Lower lobe of right lung (tissue), 2 donors: ENCODE results near the gene POMZP3. TPM values are rescaled to one million over a fixed set of nuclear protein-coding genes. Genes with fewer than 3 reads are reported as not detected.
"Not testable (repeated sequence)": the region's sequence is repeated elsewhere in the genome, so short reads cannot be mapped to it uniquely, and the experiment has no call there.

Source experiments
- ATAC-seq, 2 donors: fragments of 200-7000 bp; cut with Tn5 transposase; one replicate each; pipeline ENCODE4 v1.9.1; 2020 to 2022; ENCODE audit warnings: mild to moderate bottlenecking in 2 of 2, moderate library complexity in 2 of 2
- DNase-seq: peaks from one replicate; pipeline ENCODE4 v3.0.0-alpha.2; 2020
- H3K27ac ChIP-seq: fragments of 200-600 bp; one replicate; pipeline ENCODE4 v1.8.0; 2022
- H3K27me3 ChIP-seq: fragments of 200-600 bp; one replicate; pipeline ENCODE4 v1.8.0; 2022; ENCODE audit warnings: low read depth
- H3K36me3 ChIP-seq: fragments of 200-600 bp; one replicate; pipeline ENCODE4 v1.8.0; 2022; ENCODE audit warnings: mild to moderate bottlenecking
- H3K4me1 ChIP-seq: fragments of 200-600 bp; one replicate; pipeline ENCODE4 v1.8.0; 2022
- H3K4me3 ChIP-seq: fragments of 200-600 bp; one replicate; pipeline ENCODE4 v1.8.0; 2022; ENCODE audit warnings: mild to moderate bottlenecking
- H3K9me3 ChIP-seq: fragments of 200-600 bp; one replicate; pipeline ENCODE4 v1.8.0; 2022
- intact Hi-C: fragments of 100-400 bp; cut with DNase I; formaldehyde crosslinking; loops from one replicate; pipeline ENCODE4 v1.11.0; 2022
- long read RNA-seq: library from polyadenylated mRNA; unstranded; transcript quantifications from one replicate; pipeline ENCODE4 v2.0.0, GENCODE V29; 2021
- total RNA-seq: library from RNA; stranded (reverse); fragmentation: NEBNext Ultra II Directional; extraction: Animal tissue kit (Norgen Biotek cat#: 25700); gene quantifications from one replicate; pipeline ENCODE4 v1.2.1, GENCODE V29; 2021
- TF ChIP-seq, protein P1 (sequence below): fragments of 200-600 bp; IDR thresholded peaks from one replicate; pipeline ENCODE4 v1.8.0; 2022; ENCODE audit warnings: antibody characterized with exemption, mild to moderate bottlenecking
- donor health status: DM: no; HTN: yes; CAD: no; lungs with severe emphysema.

POMZP3 gene
- total RNA-seq: 10.8 TPM
- long read RNA-seq, transcript POMZP3-202 (7 exons, 1,490 nt): major isoform, 14 of 39 reads
- long read RNA-seq, partial matches to known transcripts: 4 of 39 reads
- long read RNA-seq, other reads (novel, unspliced or antisense): 17 of 39 reads

DNA sequence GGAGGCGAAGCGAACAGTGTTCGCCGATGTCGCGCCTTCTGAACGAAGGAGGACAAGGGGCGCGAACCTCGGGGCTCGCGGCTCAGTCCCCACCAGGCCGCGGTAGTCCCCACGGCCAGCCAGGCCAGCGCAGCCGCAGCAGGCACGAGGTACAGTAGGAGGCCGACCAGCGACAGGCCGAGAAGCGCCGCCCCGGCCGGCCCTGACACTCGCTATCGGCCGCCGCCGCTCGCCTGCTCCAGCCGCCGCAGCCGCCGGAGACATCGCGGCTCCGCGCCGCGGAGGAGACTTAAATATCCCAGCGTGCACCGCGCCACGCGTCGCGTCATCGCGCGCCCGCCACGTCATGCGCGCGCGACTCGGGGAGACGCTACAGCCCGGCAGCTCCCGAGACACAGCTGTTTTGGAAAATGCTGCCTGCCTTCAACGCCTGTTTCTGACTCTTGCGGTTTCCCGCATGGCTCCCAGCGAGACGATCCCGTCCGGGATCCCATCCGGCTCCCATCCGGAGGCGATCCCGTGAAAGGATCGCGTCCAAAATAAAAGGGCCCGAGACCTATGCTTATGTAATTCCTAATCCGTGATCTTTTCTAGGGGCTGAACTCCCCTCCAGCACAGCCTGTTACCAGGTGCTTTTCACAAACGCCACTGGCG lies at the start of gene POMZP3:
Gene POMZP3 (minus strand): TSS at position 291 of the 654 bp plus-strand sequence. CDS start 1,215 bp downstream, outside the sequence.
- Histone ChIP-seq H3K36me3 (peaks cover 20% of the 10 kb centered on the region), H3K27ac (peak within 1 kb of the TSS; percentile 91), H3K4me3 (peak within 1 kb of the TSS; percentile 65)
- H3K27me3 ChIP-seq, H3K9me3 ChIP-seq, H3K4me1 ChIP-seq, intact Hi-C loops: not testable (repeated sequence)
- peak; percentile 98 to 99 for ATAC-seq
- DNase-seq: peak; percentile 48

DNA sequence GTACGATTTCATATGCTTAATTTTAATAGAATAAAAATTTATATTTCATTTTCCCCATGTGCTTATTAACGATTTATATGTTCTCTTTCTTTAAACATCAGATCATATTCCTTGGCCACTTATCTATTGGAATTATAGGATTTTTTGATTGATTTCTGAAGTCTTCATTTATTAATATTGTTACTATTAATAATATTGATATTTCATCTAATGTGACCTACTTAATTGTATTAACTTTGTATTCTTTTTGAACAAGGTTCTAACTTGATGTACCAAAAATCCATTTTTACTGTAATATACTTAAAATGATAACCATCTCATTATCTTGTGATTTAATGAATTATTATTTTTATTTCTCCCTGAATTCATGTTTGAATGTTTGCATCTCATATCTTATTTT lies 48.7 kb upstream of the POMZP3 start:
- H3K36me3 ChIP-seq, H3K4me3 ChIP-seq, H3K27ac ChIP-seq, H3K9me3 ChIP-seq, DNase-seq, H3K27me3 ChIP-seq, ATAC-seq, H3K4me1 ChIP-seq, intact Hi-C loops: not testable (repeated sequence)

DNA sequence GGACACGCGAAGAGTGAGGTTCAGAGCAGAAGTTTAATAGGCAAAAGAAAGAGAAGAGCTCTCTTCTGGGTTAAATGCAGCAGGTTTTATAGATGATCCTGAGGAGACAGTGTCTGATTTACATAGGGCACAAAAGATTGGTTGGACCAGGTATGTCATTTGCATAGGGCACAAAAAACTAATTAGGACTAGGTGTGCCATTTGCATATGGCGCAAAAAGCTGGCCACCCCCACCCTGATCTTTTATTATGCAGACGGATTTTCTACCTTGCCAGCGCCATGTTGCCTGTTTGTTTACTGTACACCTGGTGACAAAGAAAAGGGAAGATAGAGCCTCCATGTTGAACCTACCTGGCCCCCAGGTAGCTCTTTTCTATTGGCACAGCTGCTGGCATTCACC lies 46.3 kb upstream of the POMZP3 start:
- ATAC-seq, intact Hi-C loops, DNase-seq, H3K27ac ChIP-seq, H3K27me3 ChIP-seq, H3K36me3 ChIP-seq, H3K9me3 ChIP-seq, H3K4me3 ChIP-seq, H3K4me1 ChIP-seq: not testable (repeated sequence)

DNA sequence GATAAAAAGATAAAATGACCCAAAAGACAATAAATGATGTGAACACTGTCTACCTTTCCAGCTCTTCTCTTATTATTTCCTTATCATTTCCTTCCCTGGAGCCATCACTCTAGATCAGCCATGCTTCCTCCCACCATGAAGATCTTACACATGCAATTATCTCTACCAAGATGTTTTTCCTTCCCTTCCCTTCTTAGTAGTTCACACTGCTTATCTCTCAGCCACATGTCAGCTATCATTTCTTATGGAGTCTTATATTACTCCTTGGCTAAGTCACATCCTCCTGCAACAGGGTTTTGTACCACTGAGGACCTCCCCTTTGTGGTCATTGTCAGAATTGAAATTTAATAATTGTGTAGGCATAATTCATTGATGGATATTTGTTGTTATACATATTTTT lies 32.1 kb upstream of the POMZP3 start:
- H3K4me3 ChIP-seq, H3K27me3 ChIP-seq, H3K9me3 ChIP-seq, H3K27ac ChIP-seq, H3K4me1 ChIP-seq, H3K36me3 ChIP-seq, DNase-seq, ATAC-seq, intact Hi-C loops: not testable (repeated sequence)

DNA sequence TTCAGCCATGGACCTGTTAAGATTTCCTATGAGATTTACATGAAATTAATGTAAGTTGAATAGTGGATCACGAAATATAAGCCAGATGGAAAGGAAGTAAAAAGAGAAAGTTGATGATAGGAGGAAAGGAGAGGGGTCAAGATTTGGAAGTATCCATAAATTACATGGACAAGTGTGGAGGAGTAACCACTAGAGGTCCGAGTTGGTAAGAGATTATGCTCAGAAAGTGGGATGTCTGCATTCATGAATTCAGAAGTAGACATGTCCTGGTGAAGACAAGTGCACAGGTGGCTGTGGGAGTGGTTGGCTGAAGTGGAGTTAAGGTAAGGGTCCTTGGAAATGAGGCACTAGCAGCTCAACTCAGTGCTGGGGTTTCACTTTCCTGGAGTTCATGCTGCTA lies 29.3 kb upstream of the POMZP3 start:
- H3K27me3 ChIP-seq, H3K4me1 ChIP-seq, DNase-seq, H3K9me3 ChIP-seq, intact Hi-C loops, H3K27ac ChIP-seq, ATAC-seq, H3K4me3 ChIP-seq, H3K36me3 ChIP-seq: not testable (repeated sequence)

DNA sequence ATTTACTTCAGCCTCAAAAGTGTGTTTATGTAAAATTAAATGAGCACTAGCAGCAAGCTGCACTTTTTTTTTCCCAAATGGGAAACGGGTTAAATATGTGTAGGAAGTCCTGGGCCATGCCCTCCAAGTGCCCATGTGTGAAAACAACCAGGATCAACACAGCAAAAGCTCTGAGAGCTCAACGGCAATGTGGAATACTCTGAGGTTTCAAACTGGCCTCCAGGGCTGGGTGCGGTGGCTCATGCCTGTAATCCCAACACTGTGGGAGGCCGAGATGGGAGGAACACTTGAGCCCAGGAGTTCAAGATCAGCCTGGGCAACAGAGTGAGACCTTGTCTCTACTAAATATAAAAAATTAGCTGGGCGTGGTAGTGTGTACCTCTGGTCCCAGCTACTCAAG lies 15.5 kb upstream of the POMZP3 start:
- H3K36me3 ChIP-seq, H3K27me3 ChIP-seq, H3K4me1 ChIP-seq, DNase-seq, H3K4me3 ChIP-seq, H3K27ac ChIP-seq, H3K9me3 ChIP-seq, intact Hi-C loops, ATAC-seq: not testable (repeated sequence)

DNA sequence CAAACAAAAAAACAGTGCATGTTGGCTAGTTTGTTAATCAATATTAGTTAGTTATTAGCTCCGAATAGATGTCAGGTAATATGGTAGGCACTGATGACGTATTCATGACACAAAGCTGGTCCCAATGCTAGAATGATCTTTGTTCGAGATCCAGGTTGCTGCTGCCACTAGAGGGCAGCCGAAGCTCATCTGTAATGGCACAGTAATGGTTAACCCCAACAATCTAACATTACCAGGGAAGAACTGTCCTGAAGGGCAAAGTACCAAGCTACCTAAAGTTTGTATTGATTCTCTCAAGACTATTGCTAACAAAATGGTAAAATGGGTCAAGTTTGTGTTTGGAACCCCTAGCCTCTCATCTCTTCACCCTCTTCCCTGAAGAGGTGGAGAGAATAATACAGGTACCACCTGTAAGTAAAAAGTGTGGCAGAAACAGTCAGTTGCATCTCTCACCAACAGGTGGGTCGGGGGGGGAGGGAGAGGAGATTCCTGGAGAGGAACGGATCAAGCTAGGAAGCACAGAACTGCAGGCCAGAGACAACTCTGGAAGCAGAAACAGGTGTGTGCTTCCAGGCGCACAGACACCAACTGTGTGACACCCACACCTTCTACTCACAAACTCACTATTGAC lies 10.1 kb upstream of the POMZP3 start:
- not testable (repeated sequence) for H3K27me3 ChIP-seq

DNA sequence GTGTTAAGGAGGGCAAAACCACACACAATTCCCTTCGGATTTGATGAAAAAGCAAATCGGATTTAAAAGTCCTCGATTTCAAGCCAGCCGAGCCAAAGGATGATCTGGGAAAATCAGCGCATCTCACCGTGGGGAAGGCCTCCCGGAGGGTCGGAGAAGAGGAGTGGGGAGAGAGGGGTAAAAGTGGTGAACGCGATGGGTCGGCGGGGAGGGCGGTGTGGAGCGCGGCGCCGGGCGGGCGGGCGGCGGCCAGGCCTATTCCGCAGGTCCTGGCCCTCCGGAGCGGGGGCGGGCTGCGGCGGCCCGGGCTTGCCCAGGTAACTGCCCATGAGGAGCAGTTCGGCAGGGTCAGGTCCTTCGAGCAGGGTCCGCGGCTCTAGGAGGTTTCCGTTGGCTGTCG lies 498 bp downstream of the POMZP3 start:
- intact Hi-C loops: not testable (repeated sequence)

More for the DNA sequence above, 10.1 kb upstream of the POMZP3 start:
- TF ChIP-seq, protein P1, sequence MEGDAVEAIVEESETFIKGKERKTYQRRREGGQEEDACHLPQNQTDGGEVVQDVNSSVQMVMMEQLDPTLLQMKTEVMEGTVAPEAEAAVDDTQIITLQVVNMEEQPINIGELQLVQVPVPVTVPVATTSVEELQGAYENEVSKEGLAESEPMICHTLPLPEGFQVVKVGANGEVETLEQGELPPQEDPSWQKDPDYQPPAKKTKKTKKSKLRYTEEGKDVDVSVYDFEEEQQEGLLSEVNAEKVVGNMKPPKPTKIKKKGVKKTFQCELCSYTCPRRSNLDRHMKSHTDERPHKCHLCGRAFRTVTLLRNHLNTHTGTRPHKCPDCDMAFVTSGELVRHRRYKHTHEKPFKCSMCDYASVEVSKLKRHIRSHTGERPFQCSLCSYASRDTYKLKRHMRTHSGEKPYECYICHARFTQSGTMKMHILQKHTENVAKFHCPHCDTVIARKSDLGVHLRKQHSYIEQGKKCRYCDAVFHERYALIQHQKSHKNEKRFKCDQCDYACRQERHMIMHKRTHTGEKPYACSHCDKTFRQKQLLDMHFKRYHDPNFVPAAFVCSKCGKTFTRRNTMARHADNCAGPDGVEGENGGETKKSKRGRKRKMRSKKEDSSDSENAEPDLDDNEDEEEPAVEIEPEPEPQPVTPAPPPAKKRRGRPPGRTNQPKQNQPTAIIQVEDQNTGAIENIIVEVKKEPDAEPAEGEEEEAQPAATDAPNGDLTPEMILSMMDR: peak; percentile 34
- H3K4me3 ChIP-seq, intact Hi-C loops, DNase-seq, H3K4me1 ChIP-seq, H3K9me3 ChIP-seq, H3K36me3 ChIP-seq, H3K27ac ChIP-seq: not testable (repeated sequence)
- ATAC-seq: peak; percentile 84 to 85

DNA sequence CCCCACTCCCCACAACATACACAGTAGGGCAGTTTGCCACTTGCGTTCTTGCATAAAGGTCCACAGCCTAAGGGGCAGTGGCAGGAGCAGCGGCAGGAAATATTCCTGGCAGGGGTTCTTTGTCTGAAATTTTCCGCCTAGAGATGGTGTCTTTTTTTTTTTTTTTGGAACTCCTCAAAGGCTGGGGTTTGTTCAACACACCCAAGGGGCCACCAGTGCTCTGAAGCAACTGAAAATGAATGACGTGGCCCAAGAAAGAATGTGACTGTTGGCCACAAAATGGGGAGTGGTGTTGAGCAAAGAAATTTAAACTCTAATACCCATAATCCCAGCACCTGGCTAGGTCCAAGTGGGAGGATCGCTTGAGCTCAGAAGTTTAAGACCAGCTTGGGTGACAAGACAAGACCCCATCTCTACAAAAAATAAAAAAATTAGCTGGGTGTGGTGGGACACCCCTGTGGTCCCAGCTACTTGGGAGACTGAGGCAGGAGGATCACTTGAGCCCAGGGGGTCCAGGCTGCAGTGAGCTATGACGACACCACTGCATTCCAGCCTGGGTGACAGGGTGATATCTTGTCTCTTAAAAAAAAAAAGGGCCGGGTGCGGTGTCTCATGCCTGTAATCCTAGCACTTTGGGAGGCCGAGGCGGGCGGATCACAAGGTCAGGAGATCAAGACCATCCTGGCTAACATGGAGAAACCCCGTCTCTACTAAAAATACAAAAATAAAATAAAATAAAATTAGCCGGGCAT lies 7.5 kb downstream of the POMZP3 start:
- H3K27ac ChIP-seq, H3K4me3 ChIP-seq, H3K27me3 ChIP-seq, DNase-seq, intact Hi-C loops, H3K9me3 ChIP-seq, H3K4me1 ChIP-seq: not testable (repeated sequence)
- peak in 1 of 2 donors; percentile 29 for ATAC-seq
- H3K36me3 ChIP-seq: peaks cover 26% of the 10 kb centered on the region

More for the DNA sequence above, 498 bp downstream of the POMZP3 start:
- DNase-seq: peak; percentile 49
- Histone ChIP-seq H3K27ac (peak overlapping the region; percentile 91), H3K4me3 (peak overlapping the region; percentile 65), H3K36me3 (peaks cover 20% of the 10 kb centered on the region)
- H3K4me1 ChIP-seq, H3K27me3 ChIP-seq, H3K9me3 ChIP-seq: not testable (repeated sequence)
- ATAC-seq: peak; percentile 86
